H1 (cell line): ENCODE measurements around the gene TK2.

ENCODE experiments used
- CTCF ChIP-seq, 3 experiments: IDR thresholded peaks; 1 replicate in 2 of 3; 2 replicates in 1 of 3; pipeline versions ENCODE4 v1.5.1 to v1.6.1; 2011; ENCODE audit warnings: low read length in 3 of 3, mild to moderate bottlenecking in 3 of 3, inconsistent platforms in 2 of 3, low read depth in 1 of 3, moderate library complexity in 1 of 3; ENCODE audit not compliant: insufficient read depth in 1 of 3; ENCODE audit errors: control extremely low read depth in 1 of 3
- EP300 ChIP-seq, 2 experiments: IDR thresholded peaks; 1 replicate in 1 of 2; 2 replicates in 1 of 2; pipeline ENCODE4 v1.6.1; 2011 to 2012; ENCODE audit warnings: low read depth in 2 of 2, low read length in 2 of 2, mild to moderate bottlenecking in 2 of 2, borderline replicate concordance in 1 of 2, inconsistent platforms in 1 of 2, moderate library complexity in 1 of 2
- EZH2 ChIP-seq: fragments of 200-600 bp; sonication (generic); IDR thresholded peaks from 2 replicates; pipeline ENCODE4 v1.7.1; 2012; ENCODE audit warnings: low read depth, mild to moderate bottlenecking, moderate library complexity, low read length, inconsistent platforms; ENCODE audit not compliant: severe bottlenecking
- HDAC2 ChIP-seq, 2 experiments: fragments of 300-600 bp in 1 of 2; sonication (generic) in 1 of 2; IDR thresholded peaks; 2 replicates each; pipeline ENCODE4 v1.6.1; 2011 to 2012; ENCODE audit warnings: low read depth in 2 of 2, low read length in 2 of 2, mild to moderate bottlenecking in 2 of 2, moderate library complexity in 2 of 2, borderline replicate concordance in 1 of 2, inconsistent platforms in 1 of 2
- POLR2A ChIP-seq, 2 experiments: IDR thresholded peaks; 1 replicate in 1 of 2; 2 replicates in 1 of 2; pipeline ENCODE4 v1.6.1; 2011; ENCODE audit warnings: low read depth in 2 of 2, low read length in 2 of 2, mild to moderate bottlenecking in 2 of 2; ENCODE audit errors: control extremely low read depth in 1 of 2
- POLR2AphosphoS5 ChIP-seq: IDR thresholded peaks from 2 replicates; pipeline ENCODE4 v1.6.1; 2011; ENCODE audit warnings: low read depth, low read length
- RAD21 ChIP-seq, 2 experiments: IDR thresholded peaks in 1 of 2; conservative IDR thresholded peaks in 1 of 2; 2 replicates each; pipeline ENCODE4 v1.6.1; 2011; ENCODE audit warnings: low read depth in 2 of 2, low read length in 2 of 2, improper control_type of control experiment in 1 of 2, inconsistent platforms in 1 of 2, mild to moderate bottlenecking in 1 of 2, moderate library complexity in 1 of 2
- RFX5 ChIP-seq: IDR thresholded peaks from 2 replicates; pipeline ENCODE4 v1.6.1; 2011; ENCODE audit warnings: low read depth, low read length, improper control_type of control experiment, borderline replicate concordance
- SP2 ChIP-seq: IDR thresholded peaks from 2 replicates; pipeline ENCODE4 v1.6.1; 2012; ENCODE audit warnings: mild to moderate bottlenecking, low read length, inconsistent platforms
- SRF ChIP-seq: IDR thresholded peaks from 2 replicates; pipeline ENCODE4 v1.6.1; 2011; ENCODE audit warnings: mild to moderate bottlenecking, low read depth, low read length, moderate library complexity
- SUZ12 ChIP-seq: fragments of 200-600 bp; sonication (generic); IDR thresholded peaks from 2 replicates; pipeline ENCODE4 v1.6.1; 2012; ENCODE audit warnings: mild to moderate bottlenecking, inconsistent platforms, low read length, moderate library complexity, mixed read lengths
- TEAD4 ChIP-seq: IDR thresholded peaks from 2 replicates; pipeline ENCODE4 v1.6.1; 2012; ENCODE audit warnings: low read depth, low read length, inconsistent platforms, mixed read lengths
- YY1 ChIP-seq: IDR thresholded peaks from 2 replicates; pipeline ENCODE4 v1.6.1; 2011; ENCODE audit warnings: low read depth, mild to moderate bottlenecking, low read length
- TF ChIP-seq, protein P1 (sequence below): IDR thresholded peaks from 2 replicates; pipeline ENCODE4 v1.6.1; 2011; ENCODE audit warnings: low read length, improper control_type of control experiment

- TF ChIP-seq HDAC2 (IDR thresholded peaks at IDR 0.05; ENCODE audit: borderline replicate concordance in 1 of 2, low read depth in 2 of 2, low read length in 2 of 2): no peak
- TF ChIP-seq SP2: no peak
- TF ChIP-seq YY1: no peak
- no peak for TF ChIP-seq SRF
- TF ChIP-seq CTCF (IDR thresholded peaks at IDR 0.05; ENCODE audit: control extremely low read depth in 1 of 3, insufficient read depth in 1 of 3, low read depth in 1 of 3, low read length in 3 of 3): no peak
- TF ChIP-seq POLR2AphosphoS5: no peak
- TF ChIP-seq SUZ12: no peak
- TF ChIP-seq EP300 (IDR thresholded peaks at IDR 0.05; ENCODE audit: borderline replicate concordance in 1 of 2, low read depth in 2 of 2, low read length in 2 of 2): no peak
- TF ChIP-seq, protein P1, sequence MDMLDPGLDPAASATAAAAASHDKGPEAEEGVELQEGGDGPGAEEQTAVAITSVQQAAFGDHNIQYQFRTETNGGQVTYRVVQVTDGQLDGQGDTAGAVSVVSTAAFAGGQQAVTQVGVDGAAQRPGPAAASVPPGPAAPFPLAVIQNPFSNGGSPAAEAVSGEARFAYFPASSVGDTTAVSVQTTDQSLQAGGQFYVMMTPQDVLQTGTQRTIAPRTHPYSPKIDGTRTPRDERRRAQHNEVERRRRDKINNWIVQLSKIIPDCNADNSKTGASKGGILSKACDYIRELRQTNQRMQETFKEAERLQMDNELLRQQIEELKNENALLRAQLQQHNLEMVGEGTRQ: no peak
- no peak for TF ChIP-seq EZH2
- TF ChIP-seq TEAD4: peak; percentile 82
- no peak for TF ChIP-seq POLR2A (IDR thresholded peaks at IDR 0.05; ENCODE audit: control extremely low read depth in 1 of 2, low read depth in 2 of 2, low read length in 2 of 2)
- no peak for TF ChIP-seq RAD21 (IDR thresholded peaks at IDR 0.05 in 1 of 2, conservative IDR thresholded peaks at IDR 0.05 in 1 of 2; ENCODE audit: low read depth in 2 of 2, low read length in 2 of 2)
- TF ChIP-seq RFX5: no peak
These were observed 30.8 kb upstream of the TK2 start for GRCh38 chr16:66580605-66581209.
